Parathyroid adenoma (tissue), 2 donors: Measurements from ENCODE around the gene TRMT6.

Source experiments
- H2AFZ ChIP-seq: fragments of 300-600 bp; sonication (generic); one replicate; pipeline ENCODE4 v1.7.0; 2017; ENCODE audit warnings: antibody characterized with exemption, mild to moderate bottlenecking
- H3K27ac ChIP-seq: fragments of 300-600 bp; sonication (generic); one replicate; pipeline ENCODE4 v1.7.0; 2017
- H3K27me3 ChIP-seq: fragments of 300-600 bp; sonication (generic); one replicate; pipeline ENCODE4 v1.7.0; 2017; ENCODE audit warnings: low read length; ENCODE audit not compliant: control insufficient read depth, insufficient read depth
- H3K36me3 ChIP-seq: fragments of 300-600 bp; sonication (generic); one replicate; pipeline ENCODE4 v1.7.0; 2017; ENCODE audit warnings: low read length; ENCODE audit not compliant: control insufficient read depth, insufficient read depth
- H3K4me1 ChIP-seq: fragments of 300-600 bp; sonication (generic); one replicate; pipeline ENCODE4 v1.7.0; 2017; ENCODE audit warnings: control low read depth
- H3K4me2 ChIP-seq: fragments of 300-600 bp; sonication (generic); one replicate; pipeline ENCODE4 v1.7.0; 2017; ENCODE audit warnings: low read length
- H3K4me3 ChIP-seq: fragments of 300-600 bp; sonication (generic); one replicate; pipeline ENCODE4 v1.7.0; 2017; ENCODE audit warnings: low read depth, low read length
- H3K79me2 ChIP-seq: fragments of 300-600 bp; sonication (generic); one replicate; pipeline ENCODE4 v1.7.0; 2017; ENCODE audit warnings: control low read depth
- H3K9ac ChIP-seq: fragments of 300-600 bp; sonication (generic); one replicate; pipeline ENCODE4 v1.7.0; 2017; ENCODE audit warnings: mild to moderate bottlenecking
- H3K9me3 ChIP-seq: fragments of 300-600 bp; sonication (generic); one replicate; pipeline ENCODE4 v1.7.0; 2017; ENCODE audit warnings: low read length; ENCODE audit not compliant: control insufficient read depth
- TF ChIP-seq, protein P1 (sequence below): fragments of 300-600 bp; sonication (generic); IDR thresholded peaks from one replicate; pipeline ENCODE4 v1.7.0; 2017; ENCODE audit warnings: antibody characterized with exemption, mild to moderate bottlenecking
- donor health status: primary hyperparathyroidism.

The TRMT6 gene

DNA sequence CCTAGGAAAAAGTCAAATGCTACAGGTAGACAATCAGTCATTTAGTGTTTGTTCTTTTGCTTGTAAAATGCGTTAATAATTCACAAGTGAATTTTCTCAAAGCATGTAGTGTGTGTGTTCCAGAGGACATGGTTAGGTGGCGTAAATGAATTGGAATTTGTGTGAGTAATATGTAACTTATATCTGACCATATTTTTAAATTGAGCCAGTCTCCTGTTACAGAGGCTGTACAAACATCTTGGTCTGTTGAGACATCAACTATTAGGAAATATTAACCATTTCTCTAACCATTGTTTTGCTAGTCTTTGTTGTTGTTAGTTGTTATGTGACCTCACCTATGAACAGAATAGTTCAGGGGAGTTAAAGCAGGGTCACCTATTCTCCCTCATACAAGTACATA, 22.8 kb upstream of the TRMT6 start:
- H3K27ac ChIP-seq = no peak overlapping the region
- no peak overlapping the region for H3K4me3 ChIP-seq
- H2AFZ ChIP-seq = no peak overlapping the region
- no peak overlapping the region for H3K9ac ChIP-seq
- H3K4me2 ChIP-seq = no peak overlapping the region
- TF ChIP-seq, protein P1, sequence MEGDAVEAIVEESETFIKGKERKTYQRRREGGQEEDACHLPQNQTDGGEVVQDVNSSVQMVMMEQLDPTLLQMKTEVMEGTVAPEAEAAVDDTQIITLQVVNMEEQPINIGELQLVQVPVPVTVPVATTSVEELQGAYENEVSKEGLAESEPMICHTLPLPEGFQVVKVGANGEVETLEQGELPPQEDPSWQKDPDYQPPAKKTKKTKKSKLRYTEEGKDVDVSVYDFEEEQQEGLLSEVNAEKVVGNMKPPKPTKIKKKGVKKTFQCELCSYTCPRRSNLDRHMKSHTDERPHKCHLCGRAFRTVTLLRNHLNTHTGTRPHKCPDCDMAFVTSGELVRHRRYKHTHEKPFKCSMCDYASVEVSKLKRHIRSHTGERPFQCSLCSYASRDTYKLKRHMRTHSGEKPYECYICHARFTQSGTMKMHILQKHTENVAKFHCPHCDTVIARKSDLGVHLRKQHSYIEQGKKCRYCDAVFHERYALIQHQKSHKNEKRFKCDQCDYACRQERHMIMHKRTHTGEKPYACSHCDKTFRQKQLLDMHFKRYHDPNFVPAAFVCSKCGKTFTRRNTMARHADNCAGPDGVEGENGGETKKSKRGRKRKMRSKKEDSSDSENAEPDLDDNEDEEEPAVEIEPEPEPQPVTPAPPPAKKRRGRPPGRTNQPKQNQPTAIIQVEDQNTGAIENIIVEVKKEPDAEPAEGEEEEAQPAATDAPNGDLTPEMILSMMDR = no peak
- H3K4me1 ChIP-seq = no peaks in the 10 kb centered on the region
- H3K79me2 ChIP-seq = no peaks in the 10 kb centered on the region
- H3K9me3 ChIP-seq = no peaks in the 10 kb centered on the region
- no peaks in the 10 kb centered on the region for H3K27me3 ChIP-seq
- no peaks in the 10 kb centered on the region for H3K36me3 ChIP-seq

DNA sequence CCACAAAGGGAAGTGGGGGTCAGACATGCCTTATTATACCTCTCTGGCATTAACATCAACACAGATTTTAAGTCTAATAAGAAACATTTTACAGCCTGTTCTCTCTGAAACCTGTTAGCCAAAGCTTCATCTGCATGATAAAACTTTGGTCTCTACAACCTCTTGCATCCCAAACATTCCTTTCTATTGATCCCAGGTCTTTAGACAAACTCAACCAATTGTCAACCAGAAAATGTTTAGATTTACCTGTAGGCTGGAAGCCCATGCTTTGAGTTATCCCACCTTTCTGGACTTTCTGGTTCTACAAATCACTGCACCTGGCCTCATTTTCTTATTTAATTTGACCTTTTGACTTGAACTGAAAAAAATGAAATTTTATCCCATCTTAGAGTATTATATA, 20.9 kb upstream of the TRMT6 start:
- no peak overlapping the region for H3K4me3 ChIP-seq
- no peak overlapping the region for H3K27ac ChIP-seq
- H3K36me3 ChIP-seq = no peaks in the 10 kb centered on the region
- no peak overlapping the region for H3K4me2 ChIP-seq
- no peaks in the 10 kb centered on the region for H3K27me3 ChIP-seq
- no peaks in the 10 kb centered on the region for H3K79me2 ChIP-seq
- H2AFZ ChIP-seq = no peak overlapping the region
- no peak overlapping the region for H3K9ac ChIP-seq
- no peaks in the 10 kb centered on the region for H3K4me1 ChIP-seq
- TF ChIP-seq, protein P1 = no peak
- H3K9me3 ChIP-seq = no peaks in the 10 kb centered on the region

DNA sequence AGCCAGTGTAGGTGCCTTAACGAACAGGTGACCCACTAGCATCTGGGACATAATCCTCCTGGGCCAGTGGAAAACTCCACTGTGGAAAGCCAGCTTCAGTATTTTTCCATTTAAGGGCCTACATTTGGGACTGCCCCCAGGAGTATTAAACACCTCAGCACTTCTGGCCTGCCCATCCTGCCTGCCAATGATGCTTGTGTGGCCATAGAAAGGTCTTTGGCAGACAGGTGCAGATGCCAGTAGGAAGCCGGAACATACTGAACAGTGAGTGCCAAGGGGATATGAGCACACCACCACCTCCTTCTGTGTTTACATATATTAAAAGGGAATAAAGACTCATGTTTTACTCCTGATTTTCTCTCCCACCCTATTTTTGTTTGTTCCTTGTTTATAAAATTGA, 20.0 kb upstream of the TRMT6 start:
- Histone ChIP-seq H3K27me3 (no peaks in the 10 kb centered on the region), H3K4me3 (no peak overlapping the region), H3K4me1 (no peaks in the 10 kb centered on the region), H3K4me2 (no peak overlapping the region), H3K9me3 (no peaks in the 10 kb centered on the region), H2AFZ (no peak overlapping the region), H3K27ac (no peak overlapping the region), H3K9ac (no peak overlapping the region), H3K36me3 (no peaks in the 10 kb centered on the region), H3K79me2 (no peaks in the 10 kb centered on the region)
- TF ChIP-seq, protein P1 = no peak

DNA sequence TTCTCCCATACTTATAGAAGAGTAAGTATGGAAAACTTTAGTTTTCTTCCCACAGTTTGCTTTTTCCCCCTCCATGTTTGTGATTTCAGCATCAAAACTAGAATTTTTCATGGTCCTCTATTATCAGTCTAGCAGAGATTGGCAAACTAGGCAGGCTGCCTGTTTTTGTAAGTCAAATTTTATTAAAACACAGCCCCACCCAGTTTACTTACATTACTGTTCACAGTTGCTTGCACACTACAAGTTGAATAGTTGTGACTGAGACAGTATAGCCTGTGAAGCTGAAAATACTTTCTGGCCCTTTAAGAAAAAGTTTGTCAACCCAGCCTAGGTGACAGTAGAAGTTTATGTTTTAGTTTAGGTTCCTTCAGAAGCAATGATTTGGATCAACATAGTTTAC, 19.6 kb upstream of the TRMT6 start:
- no peak overlapping the region for H3K4me2 ChIP-seq
- H2AFZ ChIP-seq = no peak overlapping the region
- TF ChIP-seq, protein P1 = no peak
- H3K9ac ChIP-seq = no peak overlapping the region
- no peaks in the 10 kb centered on the region for H3K79me2 ChIP-seq
- no peak overlapping the region for H3K27ac ChIP-seq
- no peaks in the 10 kb centered on the region for H3K36me3 ChIP-seq
- H3K4me1 ChIP-seq = no peaks in the 10 kb centered on the region
- H3K27me3 ChIP-seq = no peaks in the 10 kb centered on the region
- no peaks in the 10 kb centered on the region for H3K9me3 ChIP-seq
- H3K4me3 ChIP-seq = no peak overlapping the region

DNA sequence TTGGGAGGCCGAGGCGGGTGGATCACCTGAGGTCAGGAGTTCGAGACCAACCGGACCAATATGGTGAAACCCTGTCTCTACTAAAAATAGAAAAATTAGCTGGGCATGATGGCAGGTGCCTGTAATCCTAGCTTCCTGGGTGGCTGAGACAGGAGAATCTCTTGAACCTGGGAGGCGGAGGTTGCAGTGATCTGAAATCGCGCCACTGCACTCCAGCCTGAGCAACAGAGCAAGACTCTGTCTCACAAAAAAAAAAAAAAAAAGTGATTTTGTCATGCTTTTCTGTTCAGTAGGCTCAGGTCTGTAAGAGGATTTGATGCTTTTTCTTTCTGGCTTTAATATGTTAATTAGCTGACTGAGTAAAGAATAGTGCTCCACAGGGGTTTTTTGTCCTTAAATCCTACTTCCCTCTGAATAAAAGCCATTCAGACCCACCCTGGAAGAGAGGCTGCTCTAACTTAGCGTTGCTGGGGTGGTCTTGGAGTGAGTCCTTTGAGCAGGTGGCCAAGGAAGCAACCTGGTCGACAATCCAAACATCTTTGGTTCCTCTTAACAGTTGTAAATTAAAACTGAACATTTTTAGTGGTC, 19.1 kb upstream of the TRMT6 start:
- TF ChIP-seq, protein P1 = no peak
- no peak overlapping the region for H3K4me2 ChIP-seq
- no peaks in the 10 kb centered on the region for H3K4me1 ChIP-seq
- H3K4me3 ChIP-seq = no peak overlapping the region
- no peak overlapping the region for H3K9ac ChIP-seq
- no peak overlapping the region for H3K27ac ChIP-seq
- H2AFZ ChIP-seq = no peak overlapping the region
- H3K36me3 ChIP-seq = no peaks in the 10 kb centered on the region
- no peaks in the 10 kb centered on the region for H3K9me3 ChIP-seq
- H3K79me2 ChIP-seq = no peaks in the 10 kb centered on the region
- H3K27me3 ChIP-seq = no peaks in the 10 kb centered on the region
